Panc1 (cell line): ENCODE results near the gene MAP6.

ENCODE experiments used
- POLR2AphosphoS5 ChIP-seq: IDR thresholded peaks from 2 replicates; pipeline ENCODE4 v1.6.1; 2012; ENCODE audit warnings: mild to moderate bottlenecking, low read depth, low read length, moderate library complexity
- REST ChIP-seq, 2 experiments: IDR thresholded peaks; 2 replicates each; pipeline ENCODE4 v1.6.1; 2011 to 2012; ENCODE audit warnings: low read depth in 2 of 2, control low read depth in 1 of 2, low read length in 1 of 2, mild to moderate bottlenecking in 1 of 2, moderate library complexity in 1 of 2; ENCODE audit not compliant: insufficient read depth in 1 of 2
- SIN3A ChIP-seq: IDR thresholded peaks from 2 replicates; pipeline ENCODE4 v1.6.1; 2012; ENCODE audit warnings: low read depth, mild to moderate bottlenecking, low read length, moderate library complexity, borderline replicate concordance; ENCODE audit not compliant: insufficient read depth
- TCF7L2 ChIP-seq: IDR thresholded peaks from 2 replicates; pipeline ENCODE4 v1.6.1; 2011; ENCODE audit warnings: mild to moderate bottlenecking, low read depth, low read length, inconsistent platforms
- TF ChIP-seq, protein P1 (sequence below): fragments of 450-650 bp; IDR thresholded peaks from 2 replicates; pipeline ENCODE4 v1.5.1; 2017; ENCODE audit warnings: mild to moderate bottlenecking

DNA sequence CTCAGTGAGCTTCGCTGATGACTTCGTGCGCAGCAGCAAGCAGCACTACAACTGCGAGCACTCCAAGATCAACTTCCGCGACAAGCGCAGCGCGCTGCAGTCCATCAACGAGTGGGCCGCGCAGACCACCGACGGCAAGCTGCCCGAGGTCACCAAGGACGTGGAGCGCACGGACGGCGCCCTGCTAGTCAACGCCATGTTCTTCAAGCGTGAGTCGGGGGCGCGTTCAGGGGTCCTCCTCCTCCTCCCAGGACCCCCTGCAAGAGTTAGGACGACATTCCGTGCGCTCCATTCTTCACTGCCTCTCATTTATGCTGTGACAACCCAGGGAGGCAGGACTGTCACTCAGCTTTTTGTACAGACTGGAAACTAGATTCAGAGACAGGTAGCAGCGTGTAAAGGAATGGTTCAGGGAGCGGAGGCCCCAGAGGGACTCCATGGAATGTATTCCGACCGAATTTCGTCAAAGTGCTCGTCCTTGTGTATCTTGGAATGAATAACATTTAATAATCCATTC, 102.0 kb downstream of the MAP6 start:
- TF ChIP-seq, protein P1, sequence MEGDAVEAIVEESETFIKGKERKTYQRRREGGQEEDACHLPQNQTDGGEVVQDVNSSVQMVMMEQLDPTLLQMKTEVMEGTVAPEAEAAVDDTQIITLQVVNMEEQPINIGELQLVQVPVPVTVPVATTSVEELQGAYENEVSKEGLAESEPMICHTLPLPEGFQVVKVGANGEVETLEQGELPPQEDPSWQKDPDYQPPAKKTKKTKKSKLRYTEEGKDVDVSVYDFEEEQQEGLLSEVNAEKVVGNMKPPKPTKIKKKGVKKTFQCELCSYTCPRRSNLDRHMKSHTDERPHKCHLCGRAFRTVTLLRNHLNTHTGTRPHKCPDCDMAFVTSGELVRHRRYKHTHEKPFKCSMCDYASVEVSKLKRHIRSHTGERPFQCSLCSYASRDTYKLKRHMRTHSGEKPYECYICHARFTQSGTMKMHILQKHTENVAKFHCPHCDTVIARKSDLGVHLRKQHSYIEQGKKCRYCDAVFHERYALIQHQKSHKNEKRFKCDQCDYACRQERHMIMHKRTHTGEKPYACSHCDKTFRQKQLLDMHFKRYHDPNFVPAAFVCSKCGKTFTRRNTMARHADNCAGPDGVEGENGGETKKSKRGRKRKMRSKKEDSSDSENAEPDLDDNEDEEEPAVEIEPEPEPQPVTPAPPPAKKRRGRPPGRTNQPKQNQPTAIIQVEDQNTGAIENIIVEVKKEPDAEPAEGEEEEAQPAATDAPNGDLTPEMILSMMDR, result no peak
- no peak for TF ChIP-seq POLR2AphosphoS5
- TF ChIP-seq REST (IDR thresholded peaks at IDR 0.05; ENCODE audit: insufficient read depth in 1 of 2, low read depth in 2 of 2, low read length in 1 of 2), result no peak
- no peak for TF ChIP-seq SIN3A
- no peak for TF ChIP-seq TCF7L2
